DND-41 (cell line): ENCODE data around the gene PTGES2.

Experiments
- CTCF ChIP-seq: IDR thresholded peaks from 2 replicates; pipeline ENCODE4 v1.5.1; 2012; ENCODE audit warnings: borderline replicate concordance, low read length, moderate library complexity, mild to moderate bottlenecking; ENCODE audit not compliant: poor library complexity, severe bottlenecking; ENCODE audit errors: extremely low read depth
- EZH2 ChIP-seq: IDR thresholded peaks from 3 replicates; pipeline ENCODE4 v1.6.1; 2012; ENCODE audit warnings: borderline replicate concordance, low read depth, mild to moderate bottlenecking, moderate library complexity, low read length, inconsistent platforms; ENCODE audit not compliant: severe bottlenecking

GRCh38 chr9:128098297-128099230 lies 29.0 kb downstream of the PTGES2 start:
- TF ChIP-seq CTCF (no peak), EZH2 (no peak)
